Thyroid gland (tissue), 4 donors: ENCODE data around the gene PPCS.

Experiments used
- CTCF ChIP-seq, 6 experiments: fragments of 200-600 bp in 3 of 6; fragments of 450-650 bp in 3 of 6; sonication (generic) in 3 of 6; IDR thresholded peaks; one replicate each; pipeline ENCODE4 v1.5.1; 2016 to 2019; ENCODE audit warnings: antibody characterized with exemption in 6 of 6, mild to moderate bottlenecking in 2 of 6, inconsistent platforms in 1 of 6, moderate library complexity in 1 of 6
- POLR2A ChIP-seq, 2 donors: fragments of 450-650 bp; IDR thresholded peaks; one replicate each; pipeline ENCODE4 v1.6.1; 2017; ENCODE audit warnings: antibody characterized with exemption in 2 of 2, mild to moderate bottlenecking in 2 of 2, moderate library complexity in 1 of 2

GRCh38 chr1:42466030-42466429, 9.7 kb downstream of the PPCS start:
- no peak for TF ChIP-seq POLR2A (IDR thresholded peaks at IDR 0.05)
- no peak for TF ChIP-seq CTCF (IDR thresholded peaks at IDR 0.05)
